MCF 10A (cell line): ENCODE results near the gene PHF19. TPM values are rescaled to one million over a fixed set of nuclear protein-coding genes. Genes with fewer than 3 reads are reported as not detected.

Experiments used
- BruUV-seq: library from RNA; stranded (reverse); fragments of 400-500 nt; replicated peaks from 2 replicates; lab custom pipeline; 2021; lab: Mats Ljungman, UMichigan
- CTCF ChIA-PET: fragments of 300-600 bp; sonication (Branson Sonifier 250); formaldehyde crosslinking; extraction: SDS; loops from one replicate; lab custom pipeline; 2021; ENCODE audit warnings: antibody characterized with exemption, inconsistent platforms; lab: Yijun Ruan, JAX
- POLR2A ChIA-PET: fragments of 300-600, 350-650 bp; sonication (Branson Sonifier 250); formaldehyde crosslinking; extraction: SDS; loops from one replicate; lab custom pipeline; 2020; ENCODE audit warnings: antibody characterized with exemption, inconsistent platforms; lab: Yijun Ruan, JAX
- DNase-seq: peaks from one replicate; pipeline ENCODE4 v3.0.0-alpha.2; 2018; ENCODE audit not compliant: unreplicated experiment
- H3K27ac Mint-ChIP-seq: one replicate; pipeline ENCODE4 v1.8.0; 2022; ENCODE audit warnings: mild to moderate bottlenecking, low read depth, mixed read lengths; ENCODE audit not compliant: unreplicated experiment
- H3K27me3 Mint-ChIP-seq: one replicate; pipeline ENCODE4 v1.8.0; 2022; ENCODE audit warnings: mixed read lengths; ENCODE audit not compliant: insufficient read depth, unreplicated experiment
- H3K36me3 Mint-ChIP-seq: one replicate; pipeline ENCODE4 v1.8.0; 2022; ENCODE audit warnings: mild to moderate bottlenecking, moderate library complexity, mixed read lengths; ENCODE audit not compliant: insufficient read depth, unreplicated experiment
- H3K4me1 Mint-ChIP-seq: one replicate; pipeline ENCODE4 v1.8.0; 2022; ENCODE audit warnings: mixed read lengths; ENCODE audit not compliant: insufficient read depth, unreplicated experiment
- H3K4me3 Mint-ChIP-seq: one replicate; pipeline ENCODE4 v1.8.0; 2022; ENCODE audit warnings: mild to moderate bottlenecking, moderate library complexity, mixed read lengths; ENCODE audit not compliant: unreplicated experiment
- H3K9me3 Mint-ChIP-seq: one replicate; pipeline ENCODE4 v1.8.0; 2022; ENCODE audit warnings: mixed read lengths; ENCODE audit not compliant: unreplicated experiment
- intact Hi-C: fragments of 100-400 bp; cut with micrococcal nuclease; formaldehyde crosslinking; loops from 2 replicates; pipeline ENCODE4 v1.14.1; 2022
- total RNA-seq: library from RNA; stranded (reverse); gene quantifications from 2 replicates; pipeline ENCODE4 v1.2.3, GENCODE V29; 2022
- TF ChIP-seq, protein P1 (sequence below): fragments of 200-600 bp; IDR thresholded peaks from one replicate; pipeline ENCODE4 v1.8.0; 2022; ENCODE audit warnings: antibody characterized with exemption, mild to moderate bottlenecking; ENCODE audit not compliant: unreplicated experiment

Gene PHF19
- total RNA-seq, 1 experiment from 2014 or later: 61.0 TPM

DNA sequence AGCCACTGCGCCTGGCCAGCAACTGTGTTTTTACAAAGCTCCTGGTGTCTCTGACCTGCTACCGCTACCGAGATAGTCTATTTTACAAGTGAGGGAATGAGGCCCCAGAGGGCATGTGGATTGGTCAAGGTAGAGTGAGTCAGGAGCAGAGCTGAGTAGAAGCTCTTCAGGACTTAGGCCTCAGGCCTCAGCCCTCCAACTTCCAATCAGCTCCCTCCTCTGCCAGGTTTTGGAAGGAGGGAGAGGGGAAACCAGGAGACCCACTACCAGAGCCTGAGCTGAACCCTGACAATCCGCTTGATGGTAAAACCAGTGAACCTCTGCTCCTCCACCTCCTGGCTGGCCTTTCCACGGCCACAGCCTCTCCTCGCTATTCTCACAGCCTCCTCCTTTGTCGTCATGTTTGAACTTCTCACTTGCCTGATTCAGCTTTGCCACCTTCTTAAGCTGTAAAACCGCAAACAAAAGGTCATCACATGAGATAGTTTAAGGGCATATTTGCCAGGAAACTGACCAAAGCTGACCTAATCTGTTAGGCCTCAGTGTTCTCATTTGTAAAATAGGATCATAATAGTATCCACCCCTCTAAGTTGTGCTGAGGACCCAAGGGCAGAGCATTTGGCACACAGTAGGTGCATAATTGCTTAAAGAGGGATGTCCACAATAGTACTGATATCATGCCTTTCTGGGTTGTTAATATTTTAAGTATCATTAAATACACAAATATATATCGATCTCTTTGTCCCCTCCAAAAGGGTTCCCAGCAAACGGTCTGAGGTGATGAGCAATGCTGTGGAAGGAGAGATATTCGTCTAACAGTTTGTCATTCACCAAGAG lies 47.9 kb upstream of the PHF19 start:
- H3K27ac Mint-ChIP-seq: no peak overlapping the region
- peaks cover 11% of the 10 kb centered on the region for H3K4me1 Mint-ChIP-seq
- intact Hi-C loops: no loop called here

DNA sequence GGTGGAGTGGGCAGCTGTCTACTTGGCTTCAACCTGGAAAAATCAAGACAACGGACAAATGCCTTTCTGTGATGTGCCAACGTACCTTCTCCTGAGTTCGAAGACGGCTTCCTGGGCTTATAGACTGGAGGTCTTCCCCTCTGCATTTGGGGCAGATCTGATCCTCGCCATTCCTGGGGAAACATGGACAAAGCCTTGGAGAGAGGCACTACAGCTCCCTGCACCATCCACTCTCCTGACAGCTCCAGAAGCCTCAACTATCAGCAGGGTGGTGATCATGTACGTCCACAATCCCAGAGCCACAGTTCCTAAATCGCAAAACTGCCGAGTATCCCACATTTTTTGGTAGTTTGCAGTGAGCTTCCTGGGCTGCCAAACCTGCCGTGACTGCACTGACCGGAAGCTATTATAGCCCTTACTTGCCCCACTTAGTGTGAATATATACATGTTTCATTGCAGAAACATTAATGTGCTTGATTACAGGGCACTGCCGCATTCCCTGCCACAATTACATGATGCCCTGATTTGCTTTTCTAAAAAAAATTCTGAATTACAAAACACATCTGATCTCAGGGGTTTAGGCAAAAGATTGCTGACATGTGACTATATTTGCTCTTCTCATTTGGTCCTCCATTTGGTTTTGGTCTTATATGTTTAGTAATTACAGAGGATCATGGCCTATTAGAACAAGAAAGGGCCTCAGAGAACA lies 46.8 kb upstream of the PHF19 start:
- no peak for DNase-seq
- no peaks in the 10 kb centered on the region for H3K27me3 Mint-ChIP-seq
- no peak overlapping the region for H3K4me3 Mint-ChIP-seq
- ChIA-PET CTCF (interaction anchor here (1.0 kb wide), 1 partner anchor 10 kb away, joined by 3 read pairs; no protein-coding TSS in a partner anchor), POLR2A (interaction anchor here (0.8 to 1.8 kb wide), 3 partner anchors 8 to 10 kb away, joined by 3 to 4 read pairs (median 4); no protein-coding TSS in a partner anchor)
- H3K27ac Mint-ChIP-seq: no peak overlapping the region
- H3K36me3 Mint-ChIP-seq: no peaks in the 10 kb centered on the region
- BruUV-seq: no TSS peak
- H3K4me1 Mint-ChIP-seq: peaks cover 15% of the 10 kb centered on the region
- TF ChIP-seq, protein P1, sequence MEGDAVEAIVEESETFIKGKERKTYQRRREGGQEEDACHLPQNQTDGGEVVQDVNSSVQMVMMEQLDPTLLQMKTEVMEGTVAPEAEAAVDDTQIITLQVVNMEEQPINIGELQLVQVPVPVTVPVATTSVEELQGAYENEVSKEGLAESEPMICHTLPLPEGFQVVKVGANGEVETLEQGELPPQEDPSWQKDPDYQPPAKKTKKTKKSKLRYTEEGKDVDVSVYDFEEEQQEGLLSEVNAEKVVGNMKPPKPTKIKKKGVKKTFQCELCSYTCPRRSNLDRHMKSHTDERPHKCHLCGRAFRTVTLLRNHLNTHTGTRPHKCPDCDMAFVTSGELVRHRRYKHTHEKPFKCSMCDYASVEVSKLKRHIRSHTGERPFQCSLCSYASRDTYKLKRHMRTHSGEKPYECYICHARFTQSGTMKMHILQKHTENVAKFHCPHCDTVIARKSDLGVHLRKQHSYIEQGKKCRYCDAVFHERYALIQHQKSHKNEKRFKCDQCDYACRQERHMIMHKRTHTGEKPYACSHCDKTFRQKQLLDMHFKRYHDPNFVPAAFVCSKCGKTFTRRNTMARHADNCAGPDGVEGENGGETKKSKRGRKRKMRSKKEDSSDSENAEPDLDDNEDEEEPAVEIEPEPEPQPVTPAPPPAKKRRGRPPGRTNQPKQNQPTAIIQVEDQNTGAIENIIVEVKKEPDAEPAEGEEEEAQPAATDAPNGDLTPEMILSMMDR: no peak
- H3K9me3 Mint-ChIP-seq: no peaks in the 10 kb centered on the region
- intact Hi-C loops: no loop called here

More for the DNA sequence above, 47.9 kb upstream of the PHF19 start:
- Mint-ChIP-seq H3K4me3 (no peak overlapping the region), H3K36me3 (no peaks in the 10 kb centered on the region), H3K9me3 (no peaks in the 10 kb centered on the region), H3K27me3 (no peaks in the 10 kb centered on the region)
- TF ChIP-seq, protein P1: no peak
- DNase-seq: no peak
- BruUV-seq: no TSS peak
- ChIA-PET CTCF (interaction anchor here (0.8 to 2.9 kb wide), 3 partner anchors 8 to 12 kb away, joined by 3 to 12 read pairs (median 3); no protein-coding TSS in a partner anchor), POLR2A (interaction anchor here (0.8 to 1.8 kb wide), 6 partner anchors 8 to 14 kb away, joined by 3 to 7 read pairs (median 4); no protein-coding TSS in a partner anchor)

DNA sequence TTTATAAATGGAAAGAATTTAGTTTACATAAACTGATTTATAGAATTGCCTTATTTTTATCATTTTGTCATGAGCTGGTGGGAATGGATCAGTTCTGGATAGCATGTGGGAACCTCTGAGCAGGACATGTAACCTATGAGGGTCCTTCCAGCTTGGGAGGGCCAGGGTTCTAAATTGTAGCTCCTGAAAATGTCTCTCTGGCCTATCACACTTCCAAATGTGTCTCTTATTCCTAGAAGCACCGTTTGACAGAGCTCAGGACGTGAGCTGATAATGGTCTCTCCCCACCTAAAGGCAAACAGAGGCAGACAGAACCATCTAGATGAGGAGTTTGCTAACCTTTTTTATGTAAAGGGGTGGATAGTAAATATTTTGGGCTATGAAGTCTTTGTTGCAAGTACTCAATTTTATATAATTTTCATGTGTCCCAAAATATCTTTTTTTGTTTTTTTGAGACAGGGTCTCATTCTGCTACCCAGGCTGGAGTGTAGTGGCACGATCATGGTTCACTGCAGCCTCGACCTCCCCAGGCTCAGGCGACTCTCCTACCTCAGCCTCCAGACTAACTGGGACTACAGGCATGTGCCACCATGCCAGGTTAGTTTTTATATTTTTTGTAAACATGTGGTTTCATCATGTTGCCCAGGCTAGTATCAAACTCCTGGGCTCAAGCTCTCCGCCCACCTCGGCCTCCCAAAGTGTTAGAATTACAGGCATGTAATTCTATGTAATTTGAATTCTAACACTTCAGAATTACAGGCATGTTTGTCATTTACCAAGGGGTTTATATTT lies 45.6 kb upstream of the PHF19 start:
- POLR2A ChIA-PET: interaction anchor here (0.6 to 1.8 kb wide), 2 partner anchors 10 kb away, joined by 3 to 4 read pairs; no protein-coding TSS in a partner anchor
- Mint-ChIP-seq H3K36me3 (no peaks in the 10 kb centered on the region), H3K27ac (no peak overlapping the region), H3K9me3 (no peaks in the 10 kb centered on the region), H3K4me3 (no peak overlapping the region), H3K4me1 (peaks cover 10% of the 10 kb centered on the region), H3K27me3 (no peaks in the 10 kb centered on the region)
- BruUV-seq: no TSS peak
- no peak for DNase-seq
- intact Hi-C loops: no loop called here
- TF ChIP-seq, protein P1: no peak
- CTCF ChIA-PET: interaction anchor here (0.8 kb wide), 1 partner anchor 12 kb away, joined by 3 read pairs; no protein-coding TSS in a partner anchor
